ENCODE measurements around the gene CYP11A1. TPM values are rescaled to one million over a fixed set of nuclear protein-coding genes. Genes with fewer than 3 reads are reported as not detected.

CYP11A1 gene
- total RNA-seq, 1 donor from 2014 or later = 0.43 TPM

DNA sequence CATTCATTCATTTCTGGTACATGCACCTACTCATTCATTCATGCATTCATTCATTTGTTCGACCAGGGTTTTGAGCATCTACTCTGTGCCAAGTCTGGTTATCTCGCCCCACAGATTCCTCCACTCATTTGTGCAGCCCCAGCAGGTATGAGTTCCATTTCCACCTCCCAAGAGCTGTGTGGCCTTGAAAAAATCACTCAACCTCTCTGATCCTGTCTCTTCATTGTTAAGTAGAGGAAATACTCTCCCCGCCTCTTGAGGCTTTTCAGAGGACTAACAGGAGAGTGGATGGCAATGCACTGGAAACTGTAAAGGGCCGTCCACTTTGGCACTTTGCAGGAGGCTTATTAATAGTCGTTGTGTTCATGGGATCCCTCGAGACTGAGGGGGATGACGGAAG is 61.8 kb downstream of the CYP11A1 start:
- Mint-ChIP-seq H3K27me3 (ENCODE audit: low read depth, unreplicated experiment) (peaks cover 69% of the 10 kb centered on the region), H3K27ac (ENCODE audit: unreplicated experiment) (no peak overlapping the region), H3K4me3 (ENCODE audit: unreplicated experiment) (no peak overlapping the region), H3K36me3 (ENCODE audit: low read depth, unreplicated experiment) (no peaks in the 10 kb centered on the region), H3K9me3 (ENCODE audit: unreplicated experiment) (no peaks in the 10 kb centered on the region), H3K4me1 (ENCODE audit: low read depth, unreplicated experiment) (peaks cover 30% of the 10 kb centered on the region)
- Histone ChIP-seq H3K4me2 (ENCODE audit: low read length) (no peak overlapping the region), H3K79me2 (ENCODE audit: insufficient read depth, low read length) (no peaks in the 10 kb centered on the region), H3K27ac (ENCODE audit: low read depth, low read length) (no peak overlapping the region), H3K27me3 (ENCODE audit: insufficient read depth, low read length) (peaks cover 14% of the 10 kb centered on the region), H3K4me1 (ENCODE audit: insufficient read depth, low read length) (peaks cover 10% of the 10 kb centered on the region), H3K4me3 (ENCODE audit: insufficient read depth, low read depth, low read length) (no peak overlapping the region), H3K9me3 (ENCODE audit: insufficient read depth, low read depth, low read length) (no peaks in the 10 kb centered on the region), H3K9ac (ENCODE audit: low read length) (no peak overlapping the region), H3K36me3 (ENCODE audit: insufficient read depth, low read length) (no peaks in the 10 kb centered on the region), H4K20me1 (ENCODE audit: insufficient read depth, low read length) (no peaks in the 10 kb centered on the region), H2AFZ (ENCODE audit: low read depth, low read length) (no peak overlapping the region)
- no peak for FAIRE-seq
- TF ChIP-seq, protein P1, sequence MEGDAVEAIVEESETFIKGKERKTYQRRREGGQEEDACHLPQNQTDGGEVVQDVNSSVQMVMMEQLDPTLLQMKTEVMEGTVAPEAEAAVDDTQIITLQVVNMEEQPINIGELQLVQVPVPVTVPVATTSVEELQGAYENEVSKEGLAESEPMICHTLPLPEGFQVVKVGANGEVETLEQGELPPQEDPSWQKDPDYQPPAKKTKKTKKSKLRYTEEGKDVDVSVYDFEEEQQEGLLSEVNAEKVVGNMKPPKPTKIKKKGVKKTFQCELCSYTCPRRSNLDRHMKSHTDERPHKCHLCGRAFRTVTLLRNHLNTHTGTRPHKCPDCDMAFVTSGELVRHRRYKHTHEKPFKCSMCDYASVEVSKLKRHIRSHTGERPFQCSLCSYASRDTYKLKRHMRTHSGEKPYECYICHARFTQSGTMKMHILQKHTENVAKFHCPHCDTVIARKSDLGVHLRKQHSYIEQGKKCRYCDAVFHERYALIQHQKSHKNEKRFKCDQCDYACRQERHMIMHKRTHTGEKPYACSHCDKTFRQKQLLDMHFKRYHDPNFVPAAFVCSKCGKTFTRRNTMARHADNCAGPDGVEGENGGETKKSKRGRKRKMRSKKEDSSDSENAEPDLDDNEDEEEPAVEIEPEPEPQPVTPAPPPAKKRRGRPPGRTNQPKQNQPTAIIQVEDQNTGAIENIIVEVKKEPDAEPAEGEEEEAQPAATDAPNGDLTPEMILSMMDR (IDR thresholded peaks at IDR 0.05; ENCODE audit: insufficient read depth, low read depth, low read length) = no peak
- no peak for TF ChIP-seq EZH2 (IDR thresholded peaks at IDR 0.05; ENCODE audit: insufficient read depth, low read length)
- no peak for DNase-seq (ENCODE audit: low read depth)

DNA sequence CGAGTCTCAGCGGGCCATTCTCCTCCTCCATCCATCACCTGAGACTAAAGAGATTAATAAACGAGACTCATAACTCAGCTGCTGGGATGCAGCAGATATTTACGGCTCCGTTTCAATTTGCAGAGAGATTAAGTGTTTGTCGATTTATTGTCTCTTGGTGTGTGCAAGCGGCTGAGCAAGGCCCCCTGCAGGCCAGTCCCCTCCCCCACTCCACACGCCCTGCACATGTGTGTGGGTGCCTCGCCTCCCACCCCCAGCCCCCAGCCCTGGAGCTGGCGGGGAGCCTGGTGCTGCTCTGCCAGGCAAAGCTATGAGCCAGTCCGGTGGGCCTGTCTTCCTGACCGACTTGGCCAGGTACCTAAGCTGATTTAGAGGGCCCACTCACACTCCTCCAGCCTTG is 63.0 kb downstream of the CYP11A1 start:
- Histone ChIP-seq H4K20me1 (ENCODE audit: insufficient read depth, low read length) (no peaks in the 10 kb centered on the region), H2AFZ (ENCODE audit: low read depth, low read length) (no peak overlapping the region), H3K27ac (ENCODE audit: low read depth, low read length) (no peak overlapping the region), H3K27me3 (ENCODE audit: insufficient read depth, low read length) (peaks cover 22% of the 10 kb centered on the region), H3K9ac (ENCODE audit: low read length) (no peak overlapping the region), H3K4me2 (ENCODE audit: low read length) (no peak overlapping the region), H3K79me2 (ENCODE audit: insufficient read depth, low read length) (no peaks in the 10 kb centered on the region), H3K4me1 (ENCODE audit: insufficient read depth, low read length) (peaks cover 10% of the 10 kb centered on the region), H3K4me3 (ENCODE audit: insufficient read depth, low read depth, low read length) (no peak overlapping the region), H3K9me3 (ENCODE audit: insufficient read depth, low read depth, low read length) (no peaks in the 10 kb centered on the region), H3K36me3 (ENCODE audit: insufficient read depth, low read length) (no peaks in the 10 kb centered on the region)
- peaks cover 70% of the 10 kb centered on the region for H3K27me3 Mint-ChIP-seq (ENCODE audit: low read depth, unreplicated experiment)
- FAIRE-seq (no peak), DNase-seq (ENCODE audit: low read depth) (no peak)
- no peak overlapping the region for H3K27ac Mint-ChIP-seq (ENCODE audit: unreplicated experiment)
- H3K9me3 Mint-ChIP-seq (ENCODE audit: unreplicated experiment) = no peaks in the 10 kb centered on the region
- H3K4me1 Mint-ChIP-seq (ENCODE audit: low read depth, unreplicated experiment) = peaks cover 30% of the 10 kb centered on the region
- no peak overlapping the region for H3K4me3 Mint-ChIP-seq (ENCODE audit: unreplicated experiment)
- peaks cover 2% of the 10 kb centered on the region for H3K36me3 Mint-ChIP-seq (ENCODE audit: low read depth, unreplicated experiment)
- no peak for TF ChIP-seq EZH2 (IDR thresholded peaks at IDR 0.05; ENCODE audit: insufficient read depth, low read length)
- TF ChIP-seq, protein P1 (IDR thresholded peaks at IDR 0.05; ENCODE audit: insufficient read depth, low read depth, low read length) = no peak

DNA sequence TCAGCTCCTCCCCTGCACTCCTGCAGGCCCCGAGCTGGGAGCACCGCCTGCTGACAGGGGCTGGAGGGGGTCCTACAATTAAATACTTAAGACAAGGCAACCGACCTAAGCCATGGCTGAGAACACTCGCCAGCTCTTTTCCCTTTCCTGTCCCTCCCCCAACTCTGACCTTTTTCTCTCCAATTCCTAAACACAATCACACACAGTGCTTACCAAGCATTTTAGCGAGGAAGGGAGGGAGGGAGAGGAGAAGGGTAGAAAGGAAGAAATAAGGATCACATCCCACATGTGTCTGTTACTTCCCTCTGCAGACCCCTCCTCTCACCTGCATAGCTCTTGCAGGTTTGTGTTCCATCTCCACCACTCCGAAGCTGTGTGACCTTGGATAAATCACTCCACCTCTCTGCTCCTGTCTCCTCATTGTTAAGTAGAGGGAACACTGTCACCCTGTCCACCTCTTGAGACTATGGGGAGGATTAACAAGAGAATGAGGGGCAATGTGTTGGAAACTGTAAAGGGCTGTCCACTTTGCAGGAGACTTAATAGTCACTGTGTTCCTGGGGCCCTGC is 63.6 kb downstream of the CYP11A1 start:
- TF ChIP-seq, protein P1 (IDR thresholded peaks at IDR 0.05; ENCODE audit: insufficient read depth, low read depth, low read length) = no peak
- TF ChIP-seq EZH2 (IDR thresholded peaks at IDR 0.05; ENCODE audit: insufficient read depth, low read length) = no peak
- no peak overlapping the region for H3K9ac ChIP-seq (ENCODE audit: low read length)
- peaks cover 22% of the 10 kb centered on the region for H3K27me3 ChIP-seq (ENCODE audit: insufficient read depth, low read length)
- no peak overlapping the region for H3K27ac ChIP-seq (ENCODE audit: low read depth, low read length)
- peaks cover 10% of the 10 kb centered on the region for H3K4me1 ChIP-seq (ENCODE audit: insufficient read depth, low read length)
- peaks cover 70% of the 10 kb centered on the region for H3K27me3 Mint-ChIP-seq (ENCODE audit: low read depth, unreplicated experiment)
- H4K20me1 ChIP-seq (ENCODE audit: insufficient read depth, low read length) = no peaks in the 10 kb centered on the region
- H3K4me2 ChIP-seq (ENCODE audit: low read length) = no peak overlapping the region
- no peaks in the 10 kb centered on the region for H3K9me3 Mint-ChIP-seq (ENCODE audit: unreplicated experiment)
- H2AFZ ChIP-seq (ENCODE audit: low read depth, low read length) = no peak overlapping the region
- H3K9me3 ChIP-seq (ENCODE audit: insufficient read depth, low read depth, low read length) = no peaks in the 10 kb centered on the region
- DNase-seq (ENCODE audit: low read depth) = no peak
- no peaks in the 10 kb centered on the region for H3K79me2 ChIP-seq (ENCODE audit: insufficient read depth, low read length)
- FAIRE-seq = no peak
- no peak overlapping the region for H3K27ac Mint-ChIP-seq (ENCODE audit: unreplicated experiment)
- H3K4me1 Mint-ChIP-seq (ENCODE audit: low read depth, unreplicated experiment) = peaks cover 30% of the 10 kb centered on the region
- H3K4me3 Mint-ChIP-seq (ENCODE audit: unreplicated experiment) = no peak overlapping the region
- H3K36me3 Mint-ChIP-seq (ENCODE audit: low read depth, unreplicated experiment) = peaks cover 2% of the 10 kb centered on the region
- H3K36me3 ChIP-seq (ENCODE audit: insufficient read depth, low read length) = no peaks in the 10 kb centered on the region
- no peak overlapping the region for H3K4me3 ChIP-seq (ENCODE audit: insufficient read depth, low read depth, low read length)
